ENCODE results near the gene STOX2. TPM values are rescaled to one million over a fixed set of nuclear protein-coding genes. Genes with fewer than 3 reads are reported as not detected.

STOX2 gene
- total and polyA plus RNA-seq, 2 of the 13 experiments (the other 11 are each of a cell fraction or from before 2014, with no cell fraction given), result 0.01 to 0.15 TPM

GRCh38 chr4:183993676-183994075 is 88.6 kb downstream of the STOX2 start:
- in situ Hi-C loops (cut with HindIII; ENCODE audit: extremely low pct_ligation_motif_present, low pct_unique_long_range_greater_than_20kb) (no loop called here), intact Hi-C loops (cut with micrococcal nuclease; ENCODE audit: unreplicated experiment) (no loop called here)
- BruUV-seq (replicated peaks), result no TSS peak
- no peaks in the 10 kb centered on the region for H3K4me1 ChIP-seq (ENCODE audit: insufficient read depth, low read length)
- no peaks in the 10 kb centered on the region for H3K79me2 ChIP-seq (ENCODE audit: insufficient read depth, low read length)
- no peak overlapping the region for H2AFZ ChIP-seq (ENCODE audit: low read length)
- DNase-seq (ENCODE audit: low spot score) (no peak), ATAC-seq (no peak), FAIRE-seq (no peak)
- H4K20me1 ChIP-seq (ENCODE audit: insufficient read depth, low read length), result no peaks in the 10 kb centered on the region
- ChIA-PET CTCF (ENCODE audit: low intra/inter-chr PET ratio, low total read pairs) (no interaction called here), POLR2A (no interaction called here)
- no peaks in the 10 kb centered on the region for H3K27me3 ChIP-seq (ENCODE audit: control insufficient read depth in 1 of 2, insufficient read depth in 2 of 2, low read length in 2 of 2)
- H3K4me2 ChIP-seq (ENCODE audit: low read depth, low read length), result no peak overlapping the region
- WGBS (ENCODE audit: low lambda C conversion rate), result 64% methylated on average over 6 of the region's 6 CpGs
- no peak overlapping the region for H3K4me3 ChIP-seq (replicated peaks in 1 of 3; ENCODE audit: insufficient read depth in 1 of 3, low read depth in 2 of 3, low read length in 3 of 3)
- TF ChIP-seq MBD4 (IDR thresholded peaks at IDR 0.05; ENCODE audit: borderline replicate concordance, low read length) (no peak), SKI (IDR thresholded peaks at IDR 0.05; ENCODE audit: partially characterized antibody) (no peak), ZNF720 (CRISPR knock-in tag; IDR thresholded peaks at IDR 0.05) (no peak), MEIS1 (CRISPR knock-in tag; IDR thresholded peaks at IDR 0.05; ENCODE audit: borderline replicate concordance) (no peak), ZNF749 (CRISPR knock-in tag; IDR thresholded peaks at IDR 0.05; ENCODE audit: borderline replicate concordance) (no peak), ZNF432 (CRISPR knock-in tag; IDR thresholded peaks at IDR 0.05; ENCODE audit: borderline replicate concordance) (no peak), ZBTB8A (CRISPR knock-in tag; IDR thresholded peaks at IDR 0.05; ENCODE audit: borderline replicate concordance, low read depth) (no peak), ETV6 (CRISPR knock-in tag; conservative IDR thresholded peaks at IDR 0.05) (no peak), PLSCR1 (CRISPR knock-in tag; IDR thresholded peaks at IDR 0.05; ENCODE audit: borderline replicate concordance) (no peak), XRCC5 (optimal IDR thresholded peaks at IDR 0.05; ENCODE audit: low read length) (no peak), SYNCRIP (IDR thresholded peaks at IDR 0.05; ENCODE audit: insufficient read depth, low read depth, low read length) (no peak), TEAD3 (CRISPR knock-in tag; optimal IDR thresholded peaks at IDR 0.05; ENCODE audit: borderline replicate concordance) (no peak), ZBTB7B (CRISPR knock-in tag; IDR thresholded peaks at IDR 0.05) (no peak), LRRFIP1 (CRISPR knock-in tag; conservative IDR thresholded peaks at IDR 0.05) (no peak), MAFG (CRISPR knock-in tag; IDR thresholded peaks at IDR 0.05) (no peak)
- TF ChIP-seq, protein P1, sequence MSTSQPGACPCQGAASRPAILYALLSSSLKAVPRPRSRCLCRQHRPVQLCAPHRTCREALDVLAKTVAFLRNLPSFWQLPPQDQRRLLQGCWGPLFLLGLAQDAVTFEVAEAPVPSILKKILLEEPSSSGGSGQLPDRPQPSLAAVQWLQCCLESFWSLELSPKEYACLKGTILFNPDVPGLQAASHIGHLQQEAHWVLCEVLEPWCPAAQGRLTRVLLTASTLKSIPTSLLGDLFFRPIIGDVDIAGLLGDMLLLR (CRISPR knock-in tag; IDR thresholded peaks at IDR 0.05), result no peak
- TF ChIP-seq, protein P2, sequence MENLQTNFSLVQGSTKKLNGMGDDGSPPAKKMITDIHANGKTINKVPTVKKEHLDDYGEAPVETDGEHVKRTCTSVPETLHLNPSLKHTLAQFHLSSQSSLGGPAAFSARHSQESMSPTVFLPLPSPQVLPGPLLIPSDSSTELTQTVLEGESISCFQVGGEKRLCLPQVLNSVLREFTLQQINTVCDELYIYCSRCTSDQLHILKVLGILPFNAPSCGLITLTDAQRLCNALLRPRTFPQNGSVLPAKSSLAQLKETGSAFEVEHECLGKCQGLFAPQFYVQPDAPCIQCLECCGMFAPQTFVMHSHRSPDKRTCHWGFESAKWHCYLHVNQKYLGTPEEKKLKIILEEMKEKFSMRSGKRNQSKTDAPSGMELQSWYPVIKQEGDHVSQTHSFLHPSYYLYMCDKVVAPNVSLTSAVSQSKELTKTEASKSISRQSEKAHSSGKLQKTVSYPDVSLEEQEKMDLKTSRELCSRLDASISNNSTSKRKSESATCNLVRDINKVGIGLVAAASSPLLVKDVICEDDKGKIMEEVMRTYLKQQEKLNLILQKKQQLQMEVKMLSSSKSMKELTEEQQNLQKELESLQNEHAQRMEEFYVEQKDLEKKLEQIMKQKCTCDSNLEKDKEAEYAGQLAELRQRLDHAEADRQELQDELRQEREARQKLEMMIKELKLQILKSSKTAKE (CRISPR knock-in tag; IDR thresholded peaks at IDR 0.05; ENCODE audit: borderline replicate concordance), result no peak
- H3K36me3 ChIP-seq (replicated peaks in 1 of 2; ENCODE audit: control insufficient read depth in 1 of 2, insufficient read depth in 2 of 2, low read length in 2 of 2), result no peaks in the 10 kb centered on the region
- H3K9me3 ChIP-seq (ENCODE audit: low read length), result no peaks in the 10 kb centered on the region
- no peak overlapping the region for H3K27ac ChIP-seq (ENCODE audit: extremely low read length, insufficient read depth, low read length)
- H3K9ac ChIP-seq (ENCODE audit: insufficient read depth, low read depth, low read length), result no peak overlapping the region
